NCI-H1417 treated with DMSO at 0.1 percent for 48 hours (cell line): ENCODE data around the gene ORC3.
A peak's percentile ranks its signal among the peaks of the same experiment; 100 is the strongest.

ENCODE experiments used
- DNase-seq: peaks from one replicate; lab custom pipeline; 2025; lab: John Stamatoyannopoulos, UW

Gene ORC3

DNA sequence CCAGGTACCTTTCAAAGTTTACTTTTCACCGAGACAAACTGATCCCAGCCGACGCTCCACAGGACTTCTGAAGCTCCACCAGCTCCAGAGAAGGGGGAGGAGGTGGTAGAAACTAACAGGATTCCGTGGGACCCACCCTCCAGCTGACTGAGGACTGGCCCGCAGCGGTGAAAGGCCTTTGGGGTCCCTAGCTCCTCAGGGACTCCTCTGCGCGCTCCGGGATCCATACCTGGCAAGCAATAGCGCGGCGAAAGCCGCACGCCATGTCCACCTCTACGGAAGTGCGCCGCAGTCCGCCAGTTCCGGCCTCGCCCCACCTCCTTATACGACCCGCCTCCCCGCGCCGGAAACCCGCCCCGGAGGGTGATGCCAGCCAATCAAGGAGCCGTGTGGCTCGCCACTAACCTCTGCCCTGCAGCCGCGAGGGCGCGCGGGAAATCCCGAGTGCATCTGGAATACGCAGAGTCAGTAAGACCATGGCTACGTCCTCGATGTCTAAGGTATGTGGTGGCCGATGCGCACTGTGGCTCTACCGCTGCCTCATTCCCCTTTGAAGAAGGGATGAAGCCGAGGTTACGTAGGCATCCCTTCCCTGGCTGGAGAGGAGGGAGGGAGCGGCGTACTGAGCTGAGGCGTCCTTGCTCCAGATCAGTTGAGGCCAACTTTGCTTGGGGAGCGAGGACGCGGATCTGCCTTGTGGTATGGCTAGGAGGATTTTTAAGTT is at the start of gene ORC3, which contains the start of gene RARS2:
Gene ORC3, plus strand, starts transcription at position 443 of the 724 bp plus-strand sequence. Its CDS starts 34 bp downstream, at position 477.
Gene RARS2, minus strand, starts transcription at position 295 of the 724 bp plus-strand sequence. Its CDS starts 30 bp downstream, at position 265.
- peak; percentile 76 for DNase-seq

DNA sequence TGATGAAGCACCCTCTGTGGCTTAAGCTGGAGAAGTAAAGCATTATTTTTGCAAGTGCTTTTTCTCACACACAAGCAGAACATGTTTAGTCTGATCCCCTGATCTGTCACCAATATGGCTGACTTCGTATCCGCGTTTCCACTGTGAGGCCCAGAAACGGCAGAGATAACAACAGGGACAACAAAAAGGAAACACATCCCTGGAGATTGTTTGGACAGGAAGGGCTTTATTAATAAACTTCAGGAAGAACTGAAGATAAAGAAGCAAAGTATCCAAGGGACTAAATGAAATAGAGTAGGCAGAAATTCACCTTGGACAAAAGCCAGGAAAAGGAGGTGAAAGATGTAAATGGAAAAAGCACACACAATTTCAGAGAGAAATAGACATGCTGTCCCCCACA is 49.4 kb upstream of the ORC3 start:
- DNase-seq = no peak

DNA sequence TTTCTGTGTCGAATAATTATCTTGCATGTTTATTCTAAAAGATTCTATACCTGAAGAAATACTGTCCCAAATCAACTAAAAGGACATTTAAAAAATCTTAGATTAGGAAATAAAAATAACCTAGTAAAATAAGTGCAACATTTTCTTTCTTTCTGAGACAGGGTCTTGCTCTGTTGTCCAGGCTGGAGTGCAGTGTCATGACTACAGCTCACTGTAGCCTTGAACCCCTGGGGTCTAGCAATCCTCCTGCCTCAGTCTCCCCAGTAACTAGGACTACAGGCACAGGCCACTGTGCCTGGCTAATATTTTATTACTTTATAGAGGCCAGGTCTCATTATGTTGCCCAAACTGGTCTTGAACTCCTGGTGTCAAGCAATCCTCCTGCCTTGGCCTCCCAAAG is 48.9 kb upstream of the ORC3 start:
- DNase-seq = no peak

DNA sequence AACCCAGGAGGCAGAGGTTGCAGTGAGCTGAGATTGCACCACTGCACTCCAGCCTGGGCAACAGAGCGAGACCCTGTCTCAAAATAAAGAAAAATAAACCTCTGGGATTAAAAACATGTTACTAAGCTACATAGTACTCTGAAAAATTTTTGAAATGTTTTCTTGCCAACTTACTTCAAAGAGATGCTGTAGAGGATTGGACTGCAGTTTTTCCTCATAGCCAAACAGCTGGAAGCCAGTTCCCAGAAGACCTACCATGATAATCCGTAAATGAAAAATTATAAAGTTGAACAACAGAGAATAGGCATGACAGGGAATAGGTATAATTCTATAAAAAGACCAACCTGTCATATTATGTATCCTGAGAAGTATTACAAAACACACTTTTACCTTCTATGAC is 48.2 kb upstream of the ORC3 start:
- no peak for DNase-seq

DNA sequence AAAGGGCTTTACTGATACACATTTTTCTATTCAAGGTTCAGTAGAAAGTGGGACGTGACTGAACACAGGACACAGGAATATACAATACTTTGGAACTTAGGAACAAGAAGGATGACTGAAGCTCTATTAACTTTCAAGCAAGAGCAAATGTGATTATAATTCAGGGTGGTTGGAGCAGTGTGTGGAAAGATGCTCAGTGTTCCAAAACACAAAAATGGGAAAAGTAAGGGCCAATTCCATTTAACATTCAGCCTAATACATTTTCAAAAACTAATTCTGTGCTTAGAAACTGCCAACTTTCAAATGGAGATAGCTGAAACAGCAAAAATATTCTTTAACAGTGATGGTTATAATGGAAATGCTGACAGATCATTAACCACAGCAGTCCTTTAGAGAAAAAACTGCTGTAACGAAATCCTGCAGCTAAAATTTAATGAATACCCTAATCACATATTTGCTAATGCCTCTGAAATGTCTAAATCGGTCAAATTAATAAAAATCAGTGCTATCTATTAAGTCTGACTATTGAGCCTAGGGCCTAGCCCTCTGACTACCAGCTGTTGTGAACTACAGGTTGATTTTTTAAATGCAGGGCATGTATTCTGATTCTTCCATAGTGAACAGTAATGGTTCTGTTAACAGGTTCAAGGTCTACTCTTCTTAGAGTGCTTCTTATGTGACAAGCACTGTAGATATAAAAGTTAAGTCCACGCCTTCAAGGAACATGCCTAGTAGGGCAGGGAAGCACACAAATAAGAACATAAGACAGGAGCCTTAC is 46.0 kb upstream of the ORC3 start:
- no peak for DNase-seq

DNA sequence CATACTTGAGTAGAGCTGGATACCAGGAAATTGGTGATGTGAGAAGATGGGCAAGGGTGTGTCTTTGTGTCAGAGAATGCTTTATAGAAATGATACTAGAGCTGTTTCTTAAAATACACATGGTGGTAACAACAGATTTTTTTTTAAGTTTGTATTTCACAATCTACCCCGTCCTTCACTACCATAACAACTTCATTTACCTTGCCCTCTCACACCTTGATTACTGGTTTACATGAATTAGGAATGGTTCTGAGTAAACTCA is 45.5 kb upstream of the ORC3 start:
- DNase-seq = no peak

DNA sequence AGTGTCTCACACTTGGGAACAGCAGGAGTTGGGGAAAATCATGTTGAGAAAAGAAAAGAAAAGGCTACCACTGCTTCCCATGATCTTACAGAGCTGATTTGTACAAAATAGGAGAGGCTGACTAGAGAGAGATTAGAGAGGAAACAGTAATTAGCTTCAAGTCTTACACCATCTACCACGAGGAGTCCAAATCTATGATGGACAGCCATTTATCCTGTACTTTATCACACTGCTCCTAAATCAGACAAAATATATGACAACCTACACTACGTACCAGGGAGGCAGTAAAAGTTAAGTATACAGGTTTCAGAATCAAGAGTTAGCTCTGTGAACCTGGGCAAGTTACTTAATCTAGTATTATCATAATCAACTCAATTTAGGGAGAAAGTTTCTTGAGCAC is 38.1 kb upstream of the ORC3 start:
- no peak for DNase-seq

DNA sequence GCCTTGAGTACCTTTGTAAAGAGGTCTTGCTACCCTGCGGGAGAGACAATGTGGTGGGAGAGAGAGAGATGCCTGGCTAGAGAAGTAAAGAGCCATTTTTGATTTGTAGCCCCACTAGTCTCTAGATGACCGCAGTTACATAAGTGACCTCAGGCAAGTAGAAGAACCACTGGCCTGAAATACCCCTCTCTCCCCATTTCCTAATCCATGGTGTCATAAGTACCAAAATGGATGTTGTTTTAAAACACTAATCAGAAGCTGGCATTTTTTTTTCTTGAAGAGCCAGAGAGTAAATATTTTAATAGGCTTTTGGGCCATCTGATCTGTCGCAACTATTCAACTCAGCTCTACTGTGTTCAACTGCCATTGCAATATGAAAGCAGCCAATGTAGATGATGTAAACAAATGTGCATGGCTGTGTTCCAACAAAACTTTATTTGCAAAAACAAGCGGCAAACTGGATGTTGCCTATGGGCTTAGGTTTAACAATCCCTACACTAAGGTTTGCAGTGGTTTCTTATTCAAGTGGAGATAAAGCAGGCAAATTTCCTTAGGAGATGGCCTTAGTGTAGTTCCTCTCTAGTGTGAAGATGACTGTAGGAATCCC is 36.7 kb upstream of the ORC3 start:
- DNase-seq = no peak

DNA sequence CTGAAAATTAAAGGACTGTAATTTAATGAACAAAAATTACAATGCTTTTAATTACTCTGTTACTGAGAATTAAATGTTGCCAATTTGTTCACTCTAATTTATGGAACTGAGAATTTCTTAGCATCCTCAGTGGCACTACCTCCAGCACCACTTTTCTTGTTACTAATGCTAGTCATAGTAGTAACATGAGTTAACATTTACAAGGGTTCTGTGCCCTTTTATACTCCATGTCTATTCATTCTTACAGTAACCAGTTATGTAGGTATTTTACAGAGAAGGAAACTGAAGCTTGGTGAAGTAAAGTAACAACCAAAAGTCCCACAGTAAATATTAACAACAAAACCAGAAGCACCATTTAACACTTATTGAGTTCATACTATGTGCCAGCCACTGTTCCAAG is 34.4 kb upstream of the ORC3 start:
- no peak for DNase-seq

DNA sequence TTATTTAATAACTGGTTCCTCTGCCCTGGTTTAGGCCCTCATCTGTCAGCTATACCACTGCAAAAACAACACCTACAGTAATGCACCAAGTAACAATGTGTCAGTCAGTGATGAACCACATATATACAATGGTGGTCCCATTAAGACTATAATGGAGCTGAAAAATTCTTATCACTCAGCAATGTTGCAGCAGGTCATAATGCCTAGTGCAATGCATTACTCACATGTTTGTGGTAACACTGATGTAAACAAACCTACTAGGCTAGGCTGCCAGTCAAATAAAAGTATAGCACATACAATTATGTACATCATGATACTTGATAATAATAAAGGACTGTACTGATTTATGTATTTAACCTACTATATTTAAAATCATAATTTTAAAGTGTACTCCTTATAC is 31.5 kb upstream of the ORC3 start:
- no peak for DNase-seq

DNA sequence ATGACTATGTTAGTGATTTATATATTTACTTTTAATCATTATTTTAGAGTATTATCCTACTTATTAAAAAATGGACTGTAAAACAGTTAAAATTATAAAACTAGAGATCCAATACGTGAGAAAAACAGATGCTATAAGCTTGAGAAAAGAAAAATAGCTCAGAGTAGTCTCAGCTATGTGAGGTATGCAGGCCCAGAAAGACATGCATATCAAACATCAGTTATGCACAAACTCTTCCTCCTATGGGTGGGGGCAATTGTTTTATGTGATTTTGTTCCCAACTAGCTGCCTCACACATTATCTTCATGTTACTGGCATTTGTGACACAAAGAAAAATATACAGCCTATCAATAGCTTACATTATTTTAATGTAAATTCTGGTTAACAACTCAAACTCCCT is 28.9 kb upstream of the ORC3 start:
- DNase-seq = no peak

DNA sequence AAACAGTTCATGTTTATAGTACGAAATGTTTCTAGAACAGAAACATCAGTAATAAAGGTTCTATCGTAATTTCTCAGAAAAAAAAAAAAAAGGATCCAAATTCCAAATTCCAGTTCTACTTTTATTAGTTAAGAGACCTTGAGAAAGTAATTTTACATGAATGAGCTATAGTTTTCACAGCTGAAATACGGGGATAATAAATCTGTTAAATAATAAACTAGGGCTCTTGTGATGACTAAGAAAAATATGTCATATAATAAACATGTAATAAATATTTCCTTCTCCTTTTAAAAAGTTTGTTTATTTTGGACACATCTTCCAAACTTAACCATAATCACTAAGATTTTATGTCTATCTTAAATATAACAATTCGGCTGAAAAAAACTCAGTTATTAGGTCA is 17.9 kb upstream of the ORC3 start:
- no peak for DNase-seq

DNA sequence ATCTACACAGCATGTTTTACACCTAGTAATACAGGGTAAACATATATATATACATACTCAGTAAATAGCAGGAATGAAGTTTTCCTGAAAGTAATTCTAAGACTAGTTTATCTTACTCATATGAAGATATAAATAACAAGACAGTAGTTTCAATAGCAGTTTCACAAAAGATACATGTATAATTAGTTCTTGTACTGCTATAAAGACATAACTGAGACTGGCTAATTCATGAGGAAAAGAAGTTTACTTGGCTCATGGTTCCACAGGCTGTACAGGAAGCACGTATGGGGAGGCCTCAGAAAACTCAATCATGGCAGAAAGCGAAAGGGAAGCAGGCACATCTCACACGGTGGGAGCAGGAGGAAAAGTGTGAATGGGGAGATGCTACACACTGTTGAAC is 17.1 kb upstream of the ORC3 start:
- DNase-seq = no peak

DNA sequence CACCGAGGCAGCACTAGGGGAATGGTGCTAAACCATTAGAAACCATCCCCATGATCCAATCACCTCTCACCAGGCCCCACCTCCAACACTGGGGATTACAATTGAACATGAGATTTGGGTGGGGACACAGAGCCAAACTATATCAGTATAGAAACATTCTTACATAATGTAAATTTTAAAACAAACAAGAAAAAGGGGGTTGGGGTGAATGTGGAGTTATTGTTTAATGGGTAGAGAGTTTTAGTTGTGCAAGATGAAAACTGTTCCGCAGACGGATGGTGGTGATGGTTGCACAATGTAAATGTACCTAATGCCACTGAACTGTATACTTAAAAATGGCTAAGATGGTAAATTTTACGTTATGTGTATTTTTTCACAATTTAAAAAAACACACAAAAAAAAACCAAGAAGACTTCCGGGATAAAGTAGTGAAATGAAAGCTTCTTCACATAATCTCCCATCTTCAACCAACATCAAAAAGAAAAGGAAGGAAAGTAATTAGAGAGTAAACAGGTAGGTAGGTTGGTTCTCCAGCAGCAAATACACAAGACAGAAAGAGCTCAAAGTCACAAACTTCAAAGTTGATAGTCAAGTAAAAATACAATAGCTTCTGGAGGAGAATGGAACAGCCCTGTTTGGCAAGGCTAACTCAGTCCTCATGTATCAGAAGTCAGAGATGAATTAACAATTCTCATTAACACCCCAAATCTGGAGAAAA is 16.5 kb upstream of the ORC3 start:
- DNase-seq = no peak

DNA sequence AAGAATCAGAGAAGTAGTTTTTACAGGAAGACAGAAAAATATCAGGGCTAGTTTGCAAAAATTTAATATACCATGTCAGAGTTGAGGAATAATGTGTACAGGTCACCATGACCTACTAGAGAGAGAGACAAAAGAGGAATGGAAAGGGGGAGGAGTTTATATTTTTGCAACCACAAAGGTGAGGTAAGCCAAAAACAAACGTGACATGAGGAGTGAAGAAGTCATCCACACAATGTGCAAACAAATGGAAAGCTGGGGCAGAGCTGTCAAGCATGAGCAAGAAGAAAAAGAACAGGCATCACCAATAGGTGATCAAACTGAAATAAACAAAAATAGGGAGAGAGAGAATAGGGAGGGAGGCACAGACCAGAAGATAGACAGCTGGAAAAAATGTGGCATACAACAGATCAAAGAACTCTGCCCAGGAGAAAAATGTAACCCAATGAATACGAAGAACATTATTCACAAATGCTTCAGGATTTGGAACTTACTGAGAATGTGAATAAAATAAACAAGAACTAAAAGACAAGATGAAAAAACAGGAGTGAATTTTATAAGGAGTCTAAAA is 15.6 kb upstream of the ORC3 start:
- DNase-seq = no peak

DNA sequence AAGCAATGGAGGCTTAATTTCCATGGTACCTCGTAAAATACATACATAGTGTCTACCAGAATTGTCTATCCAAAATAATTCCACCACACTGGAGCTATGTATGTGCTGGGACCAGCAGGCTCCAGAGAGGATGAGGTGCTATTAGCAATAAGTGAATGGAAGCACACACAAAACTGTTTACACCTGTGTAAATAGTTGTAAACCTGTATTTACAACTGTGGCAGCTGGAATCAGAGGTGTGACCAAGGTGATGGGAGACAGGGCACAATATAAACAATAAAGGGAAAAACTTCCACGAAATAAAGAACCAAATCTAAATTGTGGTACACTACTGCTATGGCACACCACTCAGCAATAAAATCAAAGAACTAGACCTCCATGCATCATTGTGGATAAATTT is 14.5 kb upstream of the ORC3 start:
- no peak for DNase-seq

DNA sequence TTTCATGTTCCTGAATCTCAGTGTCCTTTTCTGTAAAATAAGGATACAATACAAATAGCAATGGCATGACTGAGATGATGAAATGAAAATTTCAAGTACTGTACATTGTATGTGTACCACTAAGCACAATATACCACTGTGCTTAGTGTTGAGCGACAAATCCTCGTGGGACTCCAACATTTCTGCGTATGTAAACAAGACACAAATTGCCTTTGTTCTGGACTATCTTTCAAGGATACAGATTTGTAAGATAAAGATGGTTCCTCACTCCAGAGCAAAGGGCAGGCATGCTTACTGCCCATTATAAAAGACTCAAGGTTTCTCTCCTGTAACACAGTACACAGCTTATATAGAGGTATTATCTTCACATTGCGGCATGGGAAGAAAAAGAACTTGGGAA is 6.1 kb upstream of the ORC3 start:
- DNase-seq = no peak

DNA sequence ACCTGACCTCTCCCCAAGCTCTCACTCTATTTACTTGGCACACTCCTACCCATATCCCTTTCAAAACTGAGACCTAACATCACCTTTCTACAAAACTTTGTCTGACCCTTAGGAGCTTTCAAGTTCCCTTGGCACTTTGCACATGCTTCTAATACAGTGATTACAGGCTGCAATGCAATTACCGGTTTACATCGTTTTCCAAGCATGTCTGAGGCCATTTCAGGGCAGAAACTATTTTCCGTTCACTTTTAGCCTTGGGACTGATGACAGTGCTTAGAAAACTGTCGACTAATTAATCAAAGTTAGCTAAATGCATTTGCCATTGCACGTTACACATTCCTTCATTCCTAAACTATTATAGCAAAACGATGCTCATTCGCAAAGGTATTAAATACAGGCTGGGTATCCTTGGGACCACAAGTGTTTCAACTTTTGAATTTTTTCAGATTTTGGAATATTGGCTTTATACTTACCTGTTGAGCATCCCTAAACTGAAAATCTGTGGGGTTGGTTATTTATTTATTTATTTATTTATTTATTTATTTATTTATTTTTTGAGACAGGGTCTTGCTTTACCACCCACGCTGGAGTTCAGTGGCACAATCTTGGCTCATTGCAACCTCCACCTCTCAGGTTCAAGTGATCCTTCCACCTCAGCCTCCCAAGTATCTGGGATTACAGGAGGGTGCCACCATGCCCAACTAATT is 3.4 kb upstream of the ORC3 start:
- DNase-seq = no peak

DNA sequence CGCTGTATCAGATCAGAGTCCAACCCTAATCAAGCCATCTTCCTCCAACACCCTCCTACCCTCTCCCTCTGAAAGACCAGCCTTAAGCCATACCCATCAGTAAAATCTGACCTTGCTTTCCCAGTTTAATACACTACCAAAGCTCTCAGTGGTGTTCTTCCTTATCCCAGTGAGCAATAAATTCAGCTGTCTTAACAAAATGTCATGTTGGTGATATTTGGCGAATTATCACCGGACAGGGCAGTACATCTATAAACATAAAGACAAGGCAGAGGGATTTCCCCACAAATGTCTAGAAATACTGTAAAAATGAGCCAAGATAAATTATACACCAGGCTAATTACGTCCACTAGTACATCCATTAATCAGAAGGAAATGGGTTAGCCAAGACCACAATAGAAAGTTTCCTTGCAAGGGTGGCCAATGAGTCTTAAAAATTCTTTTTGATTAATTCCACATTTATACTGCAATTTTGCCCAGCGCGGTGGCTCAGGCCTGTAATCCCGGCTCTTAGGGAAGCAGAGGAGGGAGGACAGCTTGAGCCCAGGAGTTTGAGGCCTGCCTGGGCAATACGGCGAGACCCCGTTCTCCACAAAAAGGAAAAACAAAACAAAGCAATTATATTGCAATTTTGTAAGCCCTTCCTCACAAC is 1.1 kb upstream of the ORC3 start:
- DNase-seq = no peak

DNA sequence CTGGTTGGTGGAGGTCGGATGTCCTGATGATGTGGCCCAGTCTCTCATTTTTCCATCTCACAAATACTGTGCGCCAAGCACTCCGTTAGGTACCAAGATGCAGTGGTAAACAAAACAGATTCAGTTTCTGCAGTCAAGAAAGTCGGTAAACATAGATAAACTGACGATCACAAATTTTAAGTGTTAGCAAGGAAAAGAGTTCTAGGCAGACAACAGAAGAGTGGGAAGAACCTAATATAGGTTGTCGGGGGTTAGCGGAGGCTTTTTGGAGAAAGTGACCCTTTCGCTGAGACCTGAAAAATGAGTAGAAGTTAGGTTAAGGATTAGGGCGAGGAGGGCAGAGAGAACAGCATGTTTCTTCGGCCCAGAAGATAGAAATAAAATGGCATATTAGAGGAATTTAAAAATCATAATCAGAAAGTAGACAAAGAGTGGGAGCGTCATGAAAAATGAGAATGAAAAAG is 514 bp downstream of the ORC3 start:
- no peak for DNase-seq

DNA sequence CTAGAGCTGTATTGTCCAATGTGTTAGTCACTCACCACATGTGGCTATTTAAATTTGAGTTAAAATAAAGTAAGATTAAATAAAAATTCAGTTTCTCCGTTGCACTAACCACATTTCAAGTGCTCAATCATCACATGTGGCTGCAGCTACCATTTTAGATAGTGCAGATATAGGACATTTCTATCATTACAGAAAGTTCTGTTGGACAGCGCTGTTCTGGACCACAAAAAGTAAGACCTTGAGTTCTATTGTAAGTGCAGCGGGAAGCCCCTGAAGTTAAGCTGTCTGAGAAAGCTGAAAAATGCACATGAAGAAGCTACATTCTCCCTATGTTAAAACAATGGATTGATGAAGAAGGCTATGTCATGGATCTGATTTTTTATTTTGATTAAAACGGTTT is 1.1 kb downstream of the ORC3 start:
- no peak for DNase-seq
